OCI-LY7 (cell line): Measurements from ENCODE around the gene MYMX. TPM values are rescaled to one million over a fixed set of nuclear protein-coding genes. Genes with fewer than 3 reads are reported as not detected.

Experiments
- BruUV-seq: library from RNA; stranded (reverse); fragments of 400-500 nt; replicated peaks from 2 replicates; lab custom pipeline; 2021; lab: Mats Ljungman, UMichigan
- CTCF ChIA-PET: fragments of 300-600 bp; sonication (Branson Sonifier 250); formaldehyde crosslinking; loops from one replicate; lab custom pipeline; 2022; ENCODE audit warnings: antibody characterized with exemption; ENCODE audit not compliant: unreplicated experiment; lab: Charles Lee
- POLR2A ChIA-PET: fragments of 300-600 bp; sonication (Branson Sonifier 250); formaldehyde crosslinking; loops from one replicate; lab custom pipeline; 2022; ENCODE audit warnings: antibody characterized with exemption; lab: Charles Lee
- DNase-seq: peaks from one replicate; pipeline ENCODE4 v3.0.0-alpha.2; 2015; ENCODE audit warnings: low spot score
- H2AFZ ChIP-seq: fragments of 200-600 bp; sonication (generic), shearing (Covaris generic); 2 replicates; pipeline ENCODE4 v1.6.1; 2014; ENCODE audit warnings: mild to moderate bottlenecking, antibody characterized with exemption, low read length, moderate library complexity
- H3K27ac ChIP-seq: fragments of 200-600 bp; sonication (generic); 2 replicates; pipeline ENCODE4 v1.5.1; 2014; ENCODE audit warnings: mixed run types, low read depth, mild to moderate bottlenecking, moderate library complexity, low read length, inconsistent platforms; ENCODE audit not compliant: poor library complexity, severe bottlenecking
- H3K36me3 ChIP-seq: fragments of 200-600 bp; sonication (generic); 2 replicates; pipeline ENCODE4 v1.6.1; 2014; ENCODE audit warnings: mild to moderate bottlenecking, antibody characterized with exemption, low read length, moderate library complexity, mixed read lengths; ENCODE audit not compliant: insufficient read depth
- H3K4me1 ChIP-seq: fragments of 200-600 bp; sonication (generic); 2 replicates; pipeline ENCODE4 v1.5.1; 2014; ENCODE audit warnings: mild to moderate bottlenecking, low read length; ENCODE audit not compliant: insufficient read depth, poor library complexity, severe bottlenecking
- H3K4me2 ChIP-seq: fragments of 200-600 bp; sonication (generic); 2 replicates; pipeline ENCODE4 v1.6.1; 2014; ENCODE audit warnings: mild to moderate bottlenecking, low read length
- H3K4me3 ChIP-seq: fragments of 200-600 bp; sonication (generic); 2 replicates; pipeline ENCODE4 v1.5.1; 2014; ENCODE audit warnings: mild to moderate bottlenecking, low read depth, low read length; ENCODE audit not compliant: poor library complexity, severe bottlenecking
- H3K79me2 ChIP-seq: fragments of 200-600 bp; sonication (generic); 2 replicates; pipeline ENCODE4 v1.6.1; 2016; ENCODE audit warnings: low read depth, mild to moderate bottlenecking, low read length, moderate library complexity, mixed read lengths; ENCODE audit not compliant: insufficient read depth
- H3K9me2 ChIP-seq: fragments of 200-600 bp; sonication (generic); 2 replicates; pipeline ENCODE4 v1.6.1; 2016; ENCODE audit warnings: mild to moderate bottlenecking, low read length, mixed read lengths; ENCODE audit not compliant: insufficient read depth
- H3K9me3 ChIP-seq: fragments of 200-600 bp; sonication (generic); 2 replicates; pipeline ENCODE4 v1.6.1; 2014; ENCODE audit warnings: mild to moderate bottlenecking, mixed run types, low read length, mixed read lengths
- H4K20me1 ChIP-seq: fragments of 200-600 bp; sonication (generic); 2 replicates; pipeline ENCODE4 v1.6.1; 2014; ENCODE audit warnings: mild to moderate bottlenecking, antibody characterized with exemption, low read length, moderate library complexity, mixed read lengths; ENCODE audit not compliant: insufficient read depth
- CTCF ChIP-seq: fragments of 200-600 bp; sonication (generic); conservative IDR thresholded peaks from 2 replicates; pipeline ENCODE4 v1.5.1; 2014; ENCODE audit warnings: mild to moderate bottlenecking, antibody characterized with exemption, low read length, moderate library complexity, mixed read lengths
- EZH2phosphoT487 ChIP-seq: fragments of 200-600 bp; sonication (generic); IDR thresholded peaks from 2 replicates; pipeline ENCODE4 v1.6.1; 2018; ENCODE audit warnings: low read depth, borderline replicate concordance, mild to moderate bottlenecking, mixed run types, antibody characterized with exemption, low read length, moderate library complexity, mixed read lengths
- intact Hi-C: fragments of 100-400 bp; cut with micrococcal nuclease; formaldehyde crosslinking; loops from one replicate; pipeline ENCODE4 v1.10.0; 2022; ENCODE audit not compliant: unreplicated experiment
- total RNA-seq, 2 experiments: library from RNA; depleted of rRNA in 1 of 2; stranded (reverse); fragments of >200 nt in 1 of 2; shearing (Covaris generic) in 1 of 2; gene quantifications; 2 replicates each; pipeline ENCODE4 v1.2.3, GENCODE V29; 2014 to 2022

MYMX gene
- total RNA-seq, 2 experiments from 2014 or later = not detected

GRCh38 chr6:44178424-44179071 lies 38.2 kb upstream of the MYMX start:
- TF ChIP-seq CTCF = no peak
- TF ChIP-seq EZH2phosphoT487 = no peak
- Histone ChIP-seq H3K4me3 (no peak overlapping the region), H3K9me3 (no peaks in the 10 kb centered on the region), H3K4me2 (no peak overlapping the region), H3K36me3 (no peaks in the 10 kb centered on the region), H3K27ac (no peak overlapping the region), H3K4me1 (no peaks in the 10 kb centered on the region), H3K9me2 (no peaks in the 10 kb centered on the region), H3K79me2 (no peaks in the 10 kb centered on the region), H2AFZ (no peak overlapping the region), H4K20me1 (no peaks in the 10 kb centered on the region)
- BruUV-seq = no TSS peak
- intact Hi-C loops = no loop called here
- POLR2A ChIA-PET = no interaction called here
- CTCF ChIA-PET = no interaction called here
- DNase-seq = no peak

- Histone ChIP-seq H3K9me3 (no peaks in the 10 kb centered on the region), H2AFZ (no peak overlapping the region), H3K9me2 (no peaks in the 10 kb centered on the region), H3K27ac (no peak overlapping the region), H3K4me3 (no peak overlapping the region), H3K79me2 (no peaks in the 10 kb centered on the region), H3K36me3 (no peaks in the 10 kb centered on the region), H3K4me1 (no peaks in the 10 kb centered on the region), H4K20me1 (no peaks in the 10 kb centered on the region), H3K4me2 (no peak overlapping the region)
- POLR2A ChIA-PET = no interaction called here
- no peak for TF ChIP-seq CTCF
- TF ChIP-seq EZH2phosphoT487 = no peak
- no peak for DNase-seq
- BruUV-seq = no TSS peak
- CTCF ChIA-PET = no interaction called here
- intact Hi-C loops = no loop called here
Observed at GRCh38 chr6:44179072-44179536, 37.6 kb upstream of the MYMX start.

GRCh38 chr6:44179648-44180047 lies 37.1 kb upstream of the MYMX start:
- H2AFZ ChIP-seq = no peak overlapping the region
- BruUV-seq = no TSS peak
- ChIA-PET POLR2A (no interaction called here), CTCF (no interaction called here)
- H3K27ac ChIP-seq = no peak overlapping the region
- H3K9me2 ChIP-seq = no peaks in the 10 kb centered on the region
- no peak overlapping the region for H3K4me2 ChIP-seq
- intact Hi-C loops = no loop called here
- H3K36me3 ChIP-seq = no peaks in the 10 kb centered on the region
- TF ChIP-seq CTCF (no peak), EZH2phosphoT487 (no peak)
- no peaks in the 10 kb centered on the region for H3K79me2 ChIP-seq
- no peak for DNase-seq
- no peaks in the 10 kb centered on the region for H4K20me1 ChIP-seq
- no peaks in the 10 kb centered on the region for H3K4me1 ChIP-seq
- H3K9me3 ChIP-seq = no peaks in the 10 kb centered on the region
- no peak overlapping the region for H3K4me3 ChIP-seq
